ENCODE measurements around the gene F11R. TPM values are rescaled to one million over a fixed set of nuclear protein-coding genes. Genes with fewer than 3 reads are reported as not detected.
"Not testable (repeated sequence)": the region's sequence is repeated elsewhere in the genome, so short reads cannot be mapped to it uniquely, and the experiment has no call there.

The F11R gene
- total and polyA plus RNA-seq, 2 donors (not counting 1 experiment from before 2014, with no cell fraction given), result 16.4 to 17.3 TPM

GRCh38 chr1:161032409-161032808 lies 11.5 kb upstream of the F11R start:
- TF ChIP-seq EZH2 (IDR thresholded peaks at IDR 0.05; ENCODE audit: borderline replicate concordance, insufficient read depth, low read depth, low read length, poor library complexity, severe bottlenecking) (no peak), CTCF (IDR thresholded peaks at IDR 0.05) (no peak)
- H3K4me2 ChIP-seq (replicated peaks; ENCODE audit: low read depth, low read length, poor library complexity, severe bottlenecking), result no peak overlapping the region
- DNase-seq (no peak), ATAC-seq (ENCODE audit: low read depth) (no peak)
- no peaks in the 10 kb centered on the region for H4K20me1 ChIP-seq (ENCODE audit: control insufficient read depth, insufficient read depth, low read length, poor library complexity, severe bottlenecking)
- Mint-ChIP-seq H3K9me3 (ENCODE audit: insufficient read depth) (no peaks in the 10 kb centered on the region), H3K4me3 (no peak overlapping the region), H3K4me1 (peaks cover 12% of the 10 kb centered on the region), H3K27ac (no peak overlapping the region), H3K27me3 (no peaks in the 10 kb centered on the region)
- H2AFZ ChIP-seq (ENCODE audit: insufficient read depth, low read depth, low read length, poor library complexity, severe bottlenecking), result no peak overlapping the region
- no peak overlapping the region for H3K27ac ChIP-seq (ENCODE audit: low read length in 2 of 2)
- intact Hi-C loops (cut with micrococcal nuclease), result no loop called here
- H3K27me3 ChIP-seq (replicated peaks in 1 of 4; ENCODE audit: control extremely low read depth in 1 of 4, control insufficient read depth in 3 of 4, insufficient read depth in 4 of 4, low read length in 3 of 4), result no peaks in the 10 kb centered on the region
- no peak overlapping the region for H3K4me3 ChIP-seq (ENCODE audit: control extremely low read depth in 1 of 5, extremely low read depth in 1 of 5, insufficient read depth in 1 of 5, low read depth in 2 of 5, low read length in 4 of 5)
- ChIA-PET POLR2A (interaction anchor here (0.9 kb wide), 1 partner anchor 11 kb away, joined by 3 read pairs; the partner anchor contains the start of gene F11R), CTCF (interaction anchor here (0.6 to 2.3 kb wide), 4 partner anchors 10 to 88 kb away, joined by 3 to 7 read pairs (median 4); partner anchors contain the start of gene F11R)
- peaks cover 18 to 27% of the 10 kb centered on the region in 2 donors for H3K4me1 ChIP-seq (ENCODE audit: control insufficient read depth in 2 of 2, insufficient read depth in 2 of 2, low read length in 2 of 2)
- 91% methylated on average over 1 of the region's 1 CpG for WGBS (ENCODE audit: insufficient coverage)
- no peaks in the 10 kb centered on the region for H3K36me3 ChIP-seq (replicated peaks in 1 of 2; ENCODE audit: control extremely low read depth in 1 of 2, control insufficient read depth in 1 of 2, extremely low read depth in 1 of 2, insufficient read depth in 2 of 2, low read length in 1 of 2)
- H3K79me2 ChIP-seq (ENCODE audit: control insufficient read depth, insufficient read depth, low read length), result peaks cover 52% of the 10 kb centered on the region
- H3K9ac ChIP-seq (ENCODE audit: low read length), result no peak overlapping the region
- H3K9me3 ChIP-seq (ENCODE audit: control extremely low read depth in 1 of 3, control insufficient read depth in 2 of 3, insufficient read depth in 1 of 3, low read length in 2 of 3), result peaks cover 0 to 5% (median 0%) of the 10 kb centered on the region in 3 donors

- POLR2A ChIA-PET, result interaction anchor here (0.9 kb wide), 1 partner anchor 11 kb away, joined by 3 read pairs; the partner anchor contains the start of gene F11R
- CTCF ChIA-PET, result interaction anchor here (0.6 to 2.3 kb wide), 5 partner anchors 10 to 88 kb away, joined by 3 to 7 read pairs (median 4); partner anchors contain the start of gene F11R
- ATAC-seq (ENCODE audit: low read depth), result no peak
- no peak overlapping the region for H2AFZ ChIP-seq (ENCODE audit: insufficient read depth, low read depth, low read length, poor library complexity, severe bottlenecking)
- DNase-seq, result no peak
- H3K79me2 ChIP-seq (ENCODE audit: control insufficient read depth, insufficient read depth, low read length), result peaks cover 52% of the 10 kb centered on the region
- Mint-ChIP-seq H3K9me3 (ENCODE audit: insufficient read depth) (peaks cover 4% of the 10 kb centered on the region), H3K27ac (no peak overlapping the region), H3K27me3 (no peaks in the 10 kb centered on the region), H3K4me3 (no peak overlapping the region), H3K4me1 (peaks cover 10% of the 10 kb centered on the region)
- H3K27ac ChIP-seq (ENCODE audit: low read length in 2 of 2), result no peak overlapping the region
- no peaks in the 10 kb centered on the region for H3K27me3 ChIP-seq (replicated peaks in 1 of 4; ENCODE audit: control extremely low read depth in 1 of 4, control insufficient read depth in 3 of 4, insufficient read depth in 4 of 4, low read length in 3 of 4)
- no peak overlapping the region for H3K4me3 ChIP-seq (ENCODE audit: control extremely low read depth in 1 of 5, extremely low read depth in 1 of 5, insufficient read depth in 1 of 5, low read depth in 2 of 5, low read length in 4 of 5)
- WGBS (ENCODE audit: insufficient coverage), result 80% methylated on average over 1 of the region's 2 CpGs
- TF ChIP-seq CTCF (IDR thresholded peaks at IDR 0.05), result no peak
- no peak for TF ChIP-seq EZH2 (IDR thresholded peaks at IDR 0.05; ENCODE audit: borderline replicate concordance, insufficient read depth, low read depth, low read length, poor library complexity, severe bottlenecking)
- H3K9ac ChIP-seq (ENCODE audit: low read length), result no peak overlapping the region
- intact Hi-C loops (cut with micrococcal nuclease), result no loop called here
- H3K9me3 ChIP-seq (ENCODE audit: control extremely low read depth in 1 of 3, control insufficient read depth in 2 of 3, insufficient read depth in 1 of 3, low read length in 2 of 3), result peaks cover 0 to 7% (median 0%) of the 10 kb centered on the region in 3 donors
- H3K4me2 ChIP-seq (replicated peaks; ENCODE audit: low read depth, low read length, poor library complexity, severe bottlenecking), result no peak overlapping the region
- peaks cover 14 to 21% of the 10 kb centered on the region in 2 donors for H3K4me1 ChIP-seq (ENCODE audit: control insufficient read depth in 2 of 2, insufficient read depth in 2 of 2, low read length in 2 of 2)
- H3K36me3 ChIP-seq (replicated peaks in 1 of 2; ENCODE audit: control extremely low read depth in 1 of 2, control insufficient read depth in 1 of 2, extremely low read depth in 1 of 2, insufficient read depth in 2 of 2, low read length in 1 of 2), result peaks cover 0 to 1% of the 10 kb centered on the region in 2 experiments
- H4K20me1 ChIP-seq (ENCODE audit: control insufficient read depth, insufficient read depth, low read length, poor library complexity, severe bottlenecking), result no peaks in the 10 kb centered on the region
Measured at GRCh38 chr1:161031874-161032273, 10.9 kb upstream of the F11R start.

- H3K27me3 ChIP-seq (replicated peaks in 1 of 4; ENCODE audit: control extremely low read depth in 1 of 4, control insufficient read depth in 3 of 4, insufficient read depth in 4 of 4, low read length in 3 of 4); POLR2A ChIA-PET; H3K36me3 ChIP-seq (replicated peaks in 1 of 2; ENCODE audit: control extremely low read depth in 1 of 2, control insufficient read depth in 1 of 2, extremely low read depth in 1 of 2, insufficient read depth in 2 of 2, low read length in 1 of 2); H3K27ac ChIP-seq (ENCODE audit: low read length in 2 of 2); H3K27ac Mint-ChIP-seq; H2AFZ ChIP-seq (ENCODE audit: insufficient read depth, low read depth, low read length, poor library complexity, severe bottlenecking); CTCF ChIA-PET; ATAC-seq (ENCODE audit: low read depth); intact Hi-C loops (cut with micrococcal nuclease); H3K27me3 Mint-ChIP-seq; H3K9me3 Mint-ChIP-seq (ENCODE audit: insufficient read depth); H4K20me1 ChIP-seq (ENCODE audit: control insufficient read depth, insufficient read depth, low read length, poor library complexity, severe bottlenecking); H3K4me2 ChIP-seq (replicated peaks; ENCODE audit: low read depth, low read length, poor library complexity, severe bottlenecking); H3K4me1 Mint-ChIP-seq; H3K9ac ChIP-seq (ENCODE audit: low read length); H3K4me3 ChIP-seq (ENCODE audit: control extremely low read depth in 1 of 5, extremely low read depth in 1 of 5, insufficient read depth in 1 of 5, low read depth in 2 of 5, low read length in 4 of 5); H3K4me1 ChIP-seq (ENCODE audit: control insufficient read depth in 2 of 2, insufficient read depth in 2 of 2, low read length in 2 of 2); DNase-seq; H3K9me3 ChIP-seq (ENCODE audit: control extremely low read depth in 1 of 3, control insufficient read depth in 2 of 3, insufficient read depth in 1 of 3, low read length in 2 of 3); H3K4me3 Mint-ChIP-seq: not testable (repeated sequence)
- WGBS (ENCODE audit: insufficient coverage), result 97% methylated on average over 32 of the region's 32 CpGs
- H3K79me2 ChIP-seq (ENCODE audit: control insufficient read depth, insufficient read depth, low read length), result peaks cover 40% of the 10 kb centered on the region
Measured at GRCh38 chr1:161029466-161029865, 8.5 kb upstream of the F11R start.
